Activated CD8-positive, alpha-beta memory T cell treated with anti-CD3 and anti-CD28 coated beads, Interleukin-2, amount 50 U/mL, for 48 hours (primary cell): ENCODE results near the gene FOLR2.
"Not testable (repeated sequence)": the region's sequence is repeated elsewhere in the genome, so short reads cannot be mapped to it uniquely, and the experiment has no call there.

Experiments
- DNase-seq: peaks from one replicate; pipeline ENCODE4 v3.0.0-alpha.2; 2020

The FOLR2 gene

DNA sequence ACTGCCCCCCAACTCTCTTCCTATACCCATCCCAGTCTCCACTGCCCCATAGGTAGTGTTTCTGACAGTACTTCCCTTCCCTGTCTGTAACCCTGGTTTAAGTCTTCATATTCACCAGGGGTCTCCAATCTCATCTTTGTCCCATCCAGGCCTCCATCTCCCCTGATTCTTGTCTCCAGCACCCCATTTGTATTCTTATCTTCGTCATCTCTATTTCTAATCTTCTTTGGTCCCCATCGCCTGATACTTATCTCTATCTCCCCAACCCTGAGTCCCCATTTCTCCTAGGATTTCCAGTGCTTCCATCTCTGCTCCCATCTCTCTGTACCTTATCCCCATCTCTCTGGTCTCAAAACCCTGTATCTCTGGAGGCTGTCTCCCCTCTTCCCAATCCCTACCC lies 25.5 kb downstream of the FOLR2 start:
- no peak for DNase-seq

GRCh38 chr11:72243173-72244059 lies 26.8 kb downstream of the FOLR2 start:
- no peak for DNase-seq

DNA sequence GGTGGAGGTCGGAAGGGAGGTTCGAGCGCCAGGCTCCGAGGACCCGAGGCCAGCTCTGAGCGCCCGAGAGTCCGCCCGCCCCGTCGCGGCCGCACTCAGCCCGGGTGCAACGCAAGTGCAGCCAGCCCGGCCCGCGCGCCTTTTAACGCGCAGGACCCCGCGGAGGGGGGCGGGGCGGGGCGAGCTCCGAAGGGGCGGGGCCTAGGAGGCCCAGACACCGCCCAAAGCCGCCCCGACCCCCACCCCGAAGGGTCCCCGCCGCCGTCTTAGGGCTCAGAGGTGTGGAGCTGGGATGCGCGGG lies 27.4 kb downstream of the FOLR2 start, which contains the start of gene PHOX2A:
Gene PHOX2A, minus strand, starts transcription at position 117 of the 301 bp plus-strand sequence. CDS start 172 bp downstream, outside the sequence.
- DNase-seq = no peak

GRCh38 chr11:72244361-72245262 lies 28.0 kb downstream of the FOLR2 start:
- no peak for DNase-seq

DNA sequence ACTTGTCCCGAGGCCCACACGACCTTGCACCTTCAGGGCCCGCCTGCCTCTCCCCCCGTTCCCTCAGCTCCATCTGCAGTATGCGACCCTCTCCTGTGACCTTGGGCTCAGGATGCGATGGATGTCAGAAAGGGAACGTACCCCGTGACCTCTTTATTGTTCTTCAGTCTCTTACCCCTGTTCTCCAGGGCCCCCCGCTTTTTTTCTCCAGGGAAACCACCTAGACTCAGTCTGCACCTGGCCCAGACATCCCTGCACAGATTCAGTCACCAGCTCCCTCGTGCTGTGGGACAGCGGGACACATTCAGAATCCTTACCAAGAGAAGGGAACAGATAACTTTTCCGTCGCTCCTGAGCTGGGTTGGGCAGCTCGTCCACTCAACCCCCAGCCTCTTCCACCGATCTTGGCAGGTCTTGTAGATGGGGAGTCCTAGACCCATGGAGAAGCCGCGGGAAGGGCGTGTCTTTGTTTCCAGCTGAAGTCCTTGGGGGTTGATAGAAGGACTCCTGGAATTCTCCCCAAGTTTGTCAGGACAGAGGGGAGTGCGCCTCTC lies 28.7 kb downstream of the FOLR2 start:
- no peak for DNase-seq

- DNase-seq = no peak
Observed at GRCh38 chr11:72247584-72247983, 31.0 kb downstream of the FOLR2 start.

GRCh38 chr11:72249961-72250360 lies 33.4 kb downstream of the FOLR2 start:
- no peak for DNase-seq

- DNase-seq = no peak
Observed at GRCh38 chr11:72250661-72251464, 34.3 kb downstream of the FOLR2 start.

GRCh38 chr11:72251614-72252013 lies 35.0 kb downstream of the FOLR2 start:
- no peak for DNase-seq

- DNase-seq = no peak
Observed at GRCh38 chr11:72253392-72253791, 36.8 kb downstream of the FOLR2 start.

DNA sequence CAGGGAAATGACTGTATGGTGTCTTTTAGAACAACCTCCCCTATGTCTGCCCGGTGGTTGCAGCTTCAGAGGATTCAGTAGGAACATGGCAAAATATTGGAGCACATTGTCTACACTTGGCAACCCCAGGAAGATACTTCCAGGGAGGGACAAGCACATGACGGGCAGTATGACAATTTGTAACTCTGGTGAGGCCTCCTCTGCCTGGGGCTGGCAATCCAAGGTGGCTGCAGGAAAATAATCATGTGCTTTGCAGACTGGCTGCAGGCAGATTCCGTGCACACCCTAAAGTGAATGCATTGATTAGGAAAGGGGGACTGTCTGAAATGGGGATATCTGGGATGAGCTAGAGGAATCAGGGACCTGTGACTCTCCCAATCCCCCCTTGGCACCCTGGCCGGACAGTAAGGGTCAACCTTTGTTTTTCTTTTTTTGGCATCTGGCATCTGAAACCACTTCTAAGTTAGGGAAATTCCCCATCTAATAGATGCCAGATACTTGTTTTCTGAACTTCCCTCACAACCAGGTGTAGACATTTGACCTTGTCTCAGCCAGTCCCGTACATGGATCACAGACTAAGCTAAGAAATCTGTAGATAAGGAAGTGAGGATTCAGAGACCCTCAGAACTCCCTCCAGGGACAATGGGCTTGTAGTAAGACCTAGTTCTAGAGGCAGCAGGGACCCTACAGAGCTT lies 37.9 kb downstream of the FOLR2 start:
- no peak for DNase-seq

GRCh38 chr11:72257570-72257969 lies 41.0 kb downstream of the FOLR2 start:
- no peak for DNase-seq

GRCh38 chr11:72259490-72259889 lies 42.9 kb downstream of the FOLR2 start:
- DNase-seq = no peak

DNA sequence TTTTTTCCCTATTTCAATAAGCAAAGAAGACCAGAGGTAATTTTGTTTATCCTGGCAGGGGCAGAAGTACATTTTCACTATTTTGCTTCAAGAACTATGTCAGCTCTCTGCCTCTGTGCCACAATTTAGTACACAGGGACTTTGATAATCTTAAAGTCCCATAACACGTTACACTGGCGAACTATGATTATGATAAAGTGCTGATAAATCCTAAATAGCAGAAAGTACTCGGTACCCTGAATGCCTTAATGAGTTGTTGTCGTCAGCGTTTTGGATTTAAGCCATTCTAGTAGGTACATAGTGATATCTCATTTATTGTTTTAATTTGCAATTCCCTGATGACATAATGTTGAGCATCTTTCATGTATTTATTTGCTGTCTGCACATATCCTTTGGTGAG lies 44.0 kb downstream of the FOLR2 start:
- no peak for DNase-seq

DNA sequence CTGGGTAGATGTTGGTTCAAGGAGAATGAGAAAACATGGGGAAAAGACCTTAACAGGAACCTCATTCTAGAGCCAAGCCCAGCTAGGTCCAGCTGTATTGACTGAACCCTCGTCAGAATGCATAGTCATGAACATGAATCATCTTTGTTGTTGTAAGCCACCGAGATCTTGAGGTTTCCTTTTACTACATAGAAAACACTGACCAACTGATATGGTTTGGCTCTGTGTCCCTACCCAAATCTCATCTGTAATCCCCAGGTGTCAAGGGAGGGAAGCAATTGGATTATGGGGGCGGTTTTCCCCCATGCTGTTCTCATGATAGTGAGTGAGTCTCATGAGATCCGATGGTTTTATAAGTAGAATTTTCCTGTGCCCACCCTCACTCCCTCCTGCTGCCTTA lies 46.8 kb downstream of the FOLR2 start:
- no peak for DNase-seq

GRCh38 chr11:72265951-72266350 lies 49.4 kb downstream of the FOLR2 start:
- no peak for DNase-seq

GRCh38 chr11:72266960-72267359 lies 50.4 kb downstream of the FOLR2 start:
- DNase-seq = not testable (repeated sequence)

- no peak for DNase-seq
Observed at GRCh38 chr11:72267956-72268617, 51.5 kb downstream of the FOLR2 start.
